Urinary bladder (tissue), 4 donors: ENCODE measurements around the gene RUNX1. TPM values are rescaled to one million over a fixed set of nuclear protein-coding genes. Genes with fewer than 3 reads are reported as not detected.

Source experiments
- DNase-seq: peaks from one replicate; pipeline ENCODE4 v3.0.0-alpha.2; 2015; ENCODE audit errors: extremely low spot score
- H3K27ac ChIP-seq: one replicate; pipeline ENCODE4 v1.5.1; 2013; ENCODE audit warnings: low read depth, mild to moderate bottlenecking, moderate library complexity
- H3K36me3 ChIP-seq: one replicate; pipeline ENCODE4 v1.6.1; 2013; ENCODE audit warnings: mild to moderate bottlenecking, moderate library complexity; ENCODE audit not compliant: insufficient read depth
- H3K4me1 ChIP-seq: one replicate; pipeline ENCODE4 v1.6.1; 2013; ENCODE audit warnings: mild to moderate bottlenecking, moderate library complexity; ENCODE audit not compliant: insufficient read depth
- H3K4me3 ChIP-seq: one replicate; pipeline ENCODE4 v1.5.1; 2013; ENCODE audit warnings: low read depth, low read length
- WGBS: extraction: QIAGEN DNeasy Blood & Tissue Kit; methylation state at CpG from one replicate; pipeline ENCODE4 v1.1.7; 2013; 5-methylcytosine and 5-hydroxymethylcytosine counted together
- polyA plus RNA-seq: library from polyadenylated mRNA; stranded (reverse); fragments of 200-250 nt; gene quantifications from one replicate; pipeline ENCODE4 v1.2.3, GENCODE V29; 2013
- total RNA-seq: library from RNA; depleted of rRNA; stranded (reverse); fragments of >200 nt; gene quantifications from one replicate; pipeline ENCODE4 v1.2.3, GENCODE V29; 2014
- donor health status: healthy with polysubstance abuse.
- donor health status: healthy.

RUNX1 gene
- total and polyA plus RNA-seq, 2 donors: 6.6 to 15.6 TPM

- Histone ChIP-seq H3K27ac (peak overlapping the region; percentile 59), H3K36me3 (no peaks in the 10 kb centered on the region), H3K4me3 (no peak overlapping the region), H3K4me1 (no peaks in the 10 kb centered on the region)
- no peak for DNase-seq
- 70% methylated on average over 4 of the region's 4 CpGs for WGBS
Observed at GRCh38 chr21:34881839-34882371, 167.2 kb downstream of the RUNX1 start.

- Histone ChIP-seq H3K36me3 (no peaks in the 10 kb centered on the region), H3K27ac (peak overlapping the region; percentile 16), H3K4me3 (no peak overlapping the region), H3K4me1 (no peaks in the 10 kb centered on the region)
- 57% methylated on average over 3 of the region's 3 CpGs for WGBS
- no peak for DNase-seq
Observed at GRCh38 chr21:34881421-34881820, 167.7 kb downstream of the RUNX1 start.

DNA sequence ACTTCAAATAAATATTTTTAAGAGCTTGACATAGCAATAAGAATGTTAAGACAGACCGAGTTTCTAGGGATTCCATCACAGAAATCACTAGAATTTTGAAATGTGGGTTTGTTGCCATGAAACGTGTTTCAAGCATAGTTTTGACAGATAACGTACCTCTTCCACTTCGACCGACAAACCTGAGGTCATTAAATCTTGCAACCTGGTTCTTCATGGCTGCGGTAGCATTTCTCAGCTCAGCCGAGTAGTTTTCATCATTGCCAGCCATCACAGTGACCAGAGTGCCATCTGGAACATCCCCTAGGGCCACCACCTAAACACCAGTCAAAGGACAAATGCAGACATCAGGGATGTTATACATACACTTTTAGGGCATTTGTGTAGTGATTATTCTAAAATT is 168.7 kb downstream of the RUNX1 start:
- Histone ChIP-seq H3K4me1 (no peaks in the 10 kb centered on the region), H3K36me3 (no peaks in the 10 kb centered on the region), H3K27ac (no peak overlapping the region), H3K4me3 (no peak overlapping the region)
- WGBS: 84% methylated on average over 7 of the region's 7 CpGs
- DNase-seq: no peak

DNA sequence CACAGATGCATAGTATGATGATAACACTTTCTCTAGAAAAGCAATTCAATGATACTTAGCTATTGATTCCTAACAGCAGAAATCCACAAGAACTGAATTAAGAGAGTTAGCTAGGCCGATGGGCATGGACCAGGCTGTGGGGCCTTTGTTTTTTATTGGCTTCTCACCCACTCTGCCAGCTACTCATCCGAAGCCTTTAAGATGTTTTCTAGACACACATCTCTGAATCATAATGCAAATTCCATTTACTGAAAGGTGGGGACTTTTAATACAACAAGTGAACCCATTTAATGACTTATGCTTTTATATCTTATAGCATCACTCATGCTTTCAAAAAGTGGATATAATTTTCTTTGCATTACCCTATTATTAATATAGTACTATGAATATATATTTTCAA is 170.2 kb downstream of the RUNX1 start:
- H3K27ac ChIP-seq: no peak overlapping the region
- no peak overlapping the region for H3K4me3 ChIP-seq
- no peaks in the 10 kb centered on the region for H3K4me1 ChIP-seq
- no peaks in the 10 kb centered on the region for H3K36me3 ChIP-seq
- no peak for DNase-seq
- 89% methylated on average over 2 of the region's 2 CpGs for WGBS

GRCh38 chr21:34878501-34878900 is 170.6 kb downstream of the RUNX1 start:
- 78% methylated on average over 3 of the region's 3 CpGs for WGBS
- no peak overlapping the region for H3K27ac ChIP-seq

GRCh38 chr21:34877485-34878128 is 171.5 kb downstream of the RUNX1 start:
- DNase-seq: no peak
- 74% methylated on average over 10 of the region's 10 CpGs for WGBS
- peak overlapping the region; percentile 48 for H3K27ac ChIP-seq
- H3K4me1 ChIP-seq: no peaks in the 10 kb centered on the region
- H3K36me3 ChIP-seq: no peaks in the 10 kb centered on the region
- H3K4me3 ChIP-seq: no peak overlapping the region

More at GRCh38 chr21:34878501-34878900, 170.6 kb downstream of the RUNX1 start:
- H3K4me3 ChIP-seq: no peak overlapping the region
- no peaks in the 10 kb centered on the region for H3K36me3 ChIP-seq
- DNase-seq: no peak
- no peaks in the 10 kb centered on the region for H3K4me1 ChIP-seq

DNA sequence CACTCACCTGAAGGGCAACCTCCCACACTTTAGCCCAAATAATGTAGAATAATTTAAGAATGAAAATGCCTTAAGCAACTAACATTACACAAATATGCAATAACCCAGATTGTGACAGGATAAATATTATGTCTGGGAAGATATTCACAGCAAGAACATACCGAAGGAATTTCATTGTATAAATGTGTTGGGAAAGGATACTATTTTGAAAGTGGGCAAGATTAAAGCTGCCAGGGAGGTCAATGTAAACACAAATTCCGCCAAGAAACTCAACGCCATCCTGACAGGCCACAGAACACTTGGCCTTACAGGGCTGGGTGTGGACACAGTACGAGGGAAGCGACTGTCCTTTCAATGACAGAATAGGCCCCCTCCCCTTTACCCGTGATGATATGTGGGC is 173.3 kb downstream of the RUNX1 start:
- 67% methylated on average over 6 of the region's 6 CpGs for WGBS

GRCh38 chr21:34874684-34875513 is 174.2 kb downstream of the RUNX1 start:
- Histone ChIP-seq H3K4me3 (no peak overlapping the region), H3K4me1 (no peaks in the 10 kb centered on the region), H3K36me3 (no peaks in the 10 kb centered on the region), H3K27ac (peak overlapping the region; percentile 35)
- DNase-seq: no peak
- WGBS: 56% methylated on average over 8 of the region's 8 CpGs

More for the DNA sequence above, 173.3 kb downstream of the RUNX1 start:
- H3K4me3 ChIP-seq: no peak overlapping the region
- DNase-seq: no peak
- H3K36me3 ChIP-seq: no peaks in the 10 kb centered on the region
- H3K4me1 ChIP-seq: no peaks in the 10 kb centered on the region
- H3K27ac ChIP-seq: peak overlapping the region; percentile 43

DNA sequence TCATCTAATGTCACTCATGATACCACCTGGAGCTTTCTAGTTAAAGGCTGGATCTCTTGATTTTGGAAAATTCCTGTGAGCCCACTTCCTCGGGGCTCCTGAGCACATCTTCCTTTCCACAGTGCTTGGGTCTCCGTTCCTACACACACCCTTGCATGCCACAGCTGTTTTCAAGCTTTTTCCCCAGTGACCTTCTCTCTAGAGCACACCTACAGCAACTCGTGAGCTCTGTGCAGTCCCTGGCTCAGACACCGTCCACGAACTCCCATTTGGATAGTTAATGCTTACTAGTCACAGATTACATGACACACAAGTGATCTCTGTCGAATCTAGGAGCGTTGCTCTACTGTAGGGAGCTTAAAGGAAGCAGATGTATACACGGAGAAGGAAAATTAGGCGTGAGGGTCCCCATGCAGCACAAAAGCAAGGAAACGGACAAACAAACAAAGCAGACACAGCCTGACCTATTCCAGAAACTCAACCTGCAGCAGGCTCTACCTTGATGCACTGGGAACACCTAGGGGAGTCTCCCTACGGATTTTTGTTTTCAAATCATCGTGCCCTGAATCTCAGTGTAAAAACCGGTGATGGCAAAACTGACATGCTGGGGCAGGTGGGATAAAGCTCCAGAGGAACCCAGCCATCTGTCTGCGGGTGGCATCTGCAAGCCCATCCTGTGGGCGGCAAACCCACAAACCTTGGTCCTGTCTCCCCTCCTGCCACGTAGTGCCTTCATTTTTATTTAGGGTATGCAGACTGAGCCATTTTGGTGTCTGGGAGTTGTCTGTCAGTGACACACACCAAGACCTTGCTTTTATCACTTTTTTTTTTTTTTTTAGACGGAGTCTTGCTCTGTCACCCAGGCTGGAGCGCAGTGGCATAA is 177.8 kb downstream of the RUNX1 start:
- Histone ChIP-seq H3K36me3 (no peaks in the 10 kb centered on the region), H3K27ac (peak overlapping the region; percentile 43), H3K4me1 (no peaks in the 10 kb centered on the region), H3K4me3 (no peak overlapping the region)
- 75% methylated on average over 18 of the region's 18 CpGs for whole genome bisulfite sequencing
- DNase-seq: no peak

DNA sequence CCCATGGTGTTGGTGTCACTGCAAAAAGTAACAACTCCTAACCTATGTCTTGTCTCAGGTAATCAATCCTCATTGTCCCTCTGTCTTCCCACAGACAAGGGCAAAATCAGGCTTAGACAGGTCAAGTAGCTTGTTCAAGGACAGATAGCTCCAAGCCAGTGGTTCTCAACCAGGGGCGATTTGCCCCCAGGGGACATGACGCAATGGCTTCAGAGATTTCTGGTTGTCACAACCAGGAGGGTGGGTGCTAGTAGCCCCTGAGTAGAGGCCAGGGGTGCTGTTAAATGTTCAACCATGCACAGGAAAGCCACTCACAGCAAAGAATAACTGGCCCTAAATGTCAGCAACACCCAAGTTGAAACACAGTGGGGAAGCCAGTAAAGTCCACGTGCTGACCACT is 178.9 kb downstream of the RUNX1 start:
- Histone ChIP-seq H3K36me3 (no peaks in the 10 kb centered on the region), H3K27ac (no peak overlapping the region), H3K4me3 (no peak overlapping the region), H3K4me1 (no peaks in the 10 kb centered on the region)
- 92% methylated on average over 3 of the region's 3 CpGs for WGBS
- DNase-seq: no peak

DNA sequence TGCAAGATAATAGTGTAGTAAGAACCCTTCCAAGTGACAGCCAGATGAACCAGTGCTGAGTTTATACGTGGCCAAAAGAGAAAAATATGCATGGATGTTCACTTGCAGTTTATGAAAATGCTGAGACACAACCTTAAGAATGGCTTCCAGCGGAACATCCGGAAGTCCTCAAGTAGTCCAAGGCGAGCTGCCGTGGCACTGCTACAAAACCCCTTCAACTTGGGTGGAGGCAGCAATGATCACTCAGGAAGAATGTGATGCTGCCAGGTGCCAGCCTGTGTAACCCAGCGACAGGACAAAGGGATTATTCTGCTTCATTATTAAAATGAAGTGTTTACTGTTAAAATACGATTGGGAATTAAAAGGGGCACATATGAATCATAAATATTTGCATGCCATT is 179.6 kb downstream of the RUNX1 start:
- Histone ChIP-seq H3K36me3 (no peaks in the 10 kb centered on the region), H3K27ac (no peak overlapping the region), H3K4me1 (no peaks in the 10 kb centered on the region), H3K4me3 (no peak overlapping the region)
- 46% methylated on average over 7 of the region's 7 CpGs for WGBS
- DNase-seq: no peak

GRCh38 chr21:34867785-34868184 is 181.3 kb downstream of the RUNX1 start:
- DNase-seq: no peak
- H3K4me3 ChIP-seq: no peak overlapping the region
- 92% methylated on average over 4 of the region's 4 CpGs for whole genome bisulfite sequencing
- H3K4me1 ChIP-seq: no peaks in the 10 kb centered on the region
- H3K36me3 ChIP-seq: no peaks in the 10 kb centered on the region
- H3K27ac ChIP-seq: no peak overlapping the region
